Endothelial cell of umbilical vein (primary cell): Measurements from ENCODE around the gene MAP3K7CL. TPM values are rescaled to one million over a fixed set of nuclear protein-coding genes. Genes with fewer than 3 reads are reported as not detected.

Experiments used
- BruUV-seq: library from RNA; stranded (reverse); fragments of 400-500 nt; replicated peaks from 2 replicates; lab custom pipeline; 2021; lab: Mats Ljungman, UMichigan
- CTCF ChIA-PET: fragments of 300-600, 350-600 bp; sonication (Branson Sonifier 250); formaldehyde crosslinking; loops from one replicate; lab custom pipeline; 2021; ENCODE audit warnings: antibody characterized with exemption, inconsistent platforms; lab: Charles Lee
- POLR2A ChIA-PET: fragments of 300-600, 350-600 bp; sonication (Branson Sonifier 250); formaldehyde crosslinking; loops from one replicate; lab custom pipeline; 2021; ENCODE audit warnings: antibody characterized with exemption, inconsistent platforms; lab: Charles Lee
- DNase-seq: peaks from one replicate; pipeline ENCODE4 v3.0.0-alpha.2; 2011; ENCODE audit warnings: low read depth, low spot score
- FAIRE-seq: peaks from 2 replicates; lab custom pipeline; 2011; peaks lifted over from hg19 to GRCh38; lab: Jason Lieb, UNC
- H2AFZ ChIP-seq: 2 replicates; pipeline ENCODE4 v1.6.0; 2012; ENCODE audit warnings: low read depth, low read length, control low read depth, inconsistent platforms
- H3K27ac ChIP-seq: 2 replicates; pipeline ENCODE4 v1.5.1; 2011; ENCODE audit warnings: low read depth, mild to moderate bottlenecking, control low read depth, low read length, moderate library complexity; ENCODE audit not compliant: insufficient read depth
- H3K27me3 ChIP-seq, 2 experiments: 2 replicates each; pipeline versions ENCODE4 v1.6.0 to v1.6.1; 2011; ENCODE audit warnings: low read length in 2 of 2, mixed read lengths in 1 of 2; ENCODE audit not compliant: control insufficient read depth in 2 of 2, insufficient read depth in 2 of 2
- H3K36me3 ChIP-seq, 2 experiments: 2 replicates in 1 of 2; 3 replicates in 1 of 2; pipeline ENCODE4 v1.5.1; 2011; ENCODE audit warnings: low read length in 2 of 2, mild to moderate bottlenecking in 1 of 2, moderate library complexity in 1 of 2; ENCODE audit not compliant: control insufficient read depth in 2 of 2, insufficient read depth in 2 of 2; ENCODE audit errors: extremely low read depth in 1 of 2
- H3K4me1 ChIP-seq: 3 replicates; pipeline ENCODE4 v1.5.1; 2011; ENCODE audit warnings: mild to moderate bottlenecking, low read length; ENCODE audit not compliant: control insufficient read depth, insufficient read depth; ENCODE audit errors: extremely low read depth
- H3K4me2 ChIP-seq: 2 replicates; pipeline ENCODE4 v1.6.1; 2011; ENCODE audit warnings: low read length, control low read depth, mixed read lengths; ENCODE audit not compliant: insufficient read depth
- H3K4me3 ChIP-seq, 3 experiments: fragments of 200-600 bp in 1 of 3; sonication (generic), shearing (Covaris generic) in 1 of 3; replicated peaks in 1 of 3; 2 replicates each; pipeline ENCODE4 v1.5.1; 2011 to 2016; ENCODE audit warnings: control low read depth in 3 of 3, low read length in 3 of 3, mild to moderate bottlenecking in 2 of 3, inconsistent platforms in 1 of 3, low read depth in 1 of 3, moderate library complexity in 1 of 3; ENCODE audit not compliant: insufficient read depth in 1 of 3
- H3K79me2 ChIP-seq: 2 replicates; pipeline ENCODE4 v1.6.0; 2012; ENCODE audit warnings: low read length, inconsistent platforms; ENCODE audit not compliant: control insufficient read depth, insufficient read depth
- H3K9ac ChIP-seq: replicated peaks from 2 replicates; pipeline ENCODE3; 2011; ENCODE audit warnings: low read length, control low read depth; ENCODE audit not compliant: insufficient read depth; ENCODE audit errors: extremely low read depth
- H3K9me1 ChIP-seq: replicated peaks from 3 replicates; pipeline ENCODE4 v1.6.0; 2011; ENCODE audit warnings: mild to moderate bottlenecking, low read length; ENCODE audit not compliant: control insufficient read depth, insufficient read depth; ENCODE audit errors: extremely low read depth
- H3K9me3 ChIP-seq: replicated peaks from 2 replicates; pipeline ENCODE4 v1.5.1; 2012; ENCODE audit warnings: low read length, inconsistent platforms; ENCODE audit not compliant: control insufficient read depth, insufficient read depth
- H4K20me1 ChIP-seq: replicated peaks from 2 replicates; pipeline ENCODE3; 2011; ENCODE audit warnings: mild to moderate bottlenecking, low read length; ENCODE audit not compliant: control insufficient read depth, insufficient read depth; ENCODE audit errors: extremely low read depth
- CTCF ChIP-seq, 2 donors: IDR thresholded peaks; 1 replicate in 1 of 2; 2 replicates in 1 of 2; pipeline ENCODE4 v1.5.1; 2011; ENCODE audit warnings: low read length in 2 of 2, mild to moderate bottlenecking in 2 of 2, moderate library complexity in 2 of 2, control low read depth in 1 of 2, inconsistent platforms in 1 of 2, low read depth in 1 of 2; ENCODE audit not compliant: insufficient read depth in 1 of 2; ENCODE audit errors: extremely low read depth in 1 of 2
- FOS ChIP-seq: IDR thresholded peaks from 2 replicates; pipeline ENCODE4 v1.6.1; 2011; ENCODE audit warnings: mild to moderate bottlenecking, low read length, moderate library complexity, borderline replicate concordance; ENCODE audit not compliant: insufficient read depth
- GATA2 ChIP-seq: IDR thresholded peaks from 2 replicates; pipeline ENCODE4 v1.7.0; 2011; ENCODE audit warnings: low read depth, mild to moderate bottlenecking, moderate library complexity, mixed read lengths, low read length; ENCODE audit not compliant: insufficient read length, insufficient read depth
- MYC ChIP-seq: IDR thresholded peaks from one replicate; pipeline ENCODE4 v1.6.1; 2011; ENCODE audit warnings: mild to moderate bottlenecking, low read depth, low read length
- POLR2A ChIP-seq: IDR thresholded peaks from 2 replicates; pipeline ENCODE4 v1.6.1; 2012; ENCODE audit warnings: low read depth, mild to moderate bottlenecking, control low read depth, low read length
- dilution Hi-C: fragments of 300-500 bp; cut with MboI; formaldehyde crosslinking; loops from one replicate; pipeline ENCODE4 v1.15.0; 2019; ENCODE audit warnings: low sequenced_read_pairs; ENCODE audit not compliant: extremely low pct_ligation_motif_present
- intact Hi-C: fragments of 100-400 bp; cut with micrococcal nuclease; formaldehyde crosslinking; loops from one replicate; pipeline ENCODE4 v1.10.0; 2022
- polyA plus RNA-seq, 4 experiments: library from polyadenylated mRNA; depleted of rRNA in 3 of 4; stranded (reverse) in 3 of 4; unstranded in 1 of 4; fragments of >200 nt; gene quantifications; 2 replicates each; pipeline versions ENCODE4 v1.2.1 to v1.2.3, GENCODE V29; 2011 to 2012; ENCODE audit warnings: missing spikeins in 1 of 4
- total RNA-seq: library from RNA; stranded (reverse); gene quantifications from 2 replicates; pipeline ENCODE4 v1.2.3, GENCODE V29; 2021
- TF ChIP-seq, protein P1 (sequence below): IDR thresholded peaks from 2 replicates; pipeline ENCODE4 v1.6.1; 2011; ENCODE audit not compliant: insufficient read depth, insufficient read length

The MAP3K7CL gene
- total and polyA plus RNA-seq, 2 donors (not counting 3 experiments of a cell fraction or from before 2014, with no cell fraction given), result 6.1 to 8.1 TPM

DNA sequence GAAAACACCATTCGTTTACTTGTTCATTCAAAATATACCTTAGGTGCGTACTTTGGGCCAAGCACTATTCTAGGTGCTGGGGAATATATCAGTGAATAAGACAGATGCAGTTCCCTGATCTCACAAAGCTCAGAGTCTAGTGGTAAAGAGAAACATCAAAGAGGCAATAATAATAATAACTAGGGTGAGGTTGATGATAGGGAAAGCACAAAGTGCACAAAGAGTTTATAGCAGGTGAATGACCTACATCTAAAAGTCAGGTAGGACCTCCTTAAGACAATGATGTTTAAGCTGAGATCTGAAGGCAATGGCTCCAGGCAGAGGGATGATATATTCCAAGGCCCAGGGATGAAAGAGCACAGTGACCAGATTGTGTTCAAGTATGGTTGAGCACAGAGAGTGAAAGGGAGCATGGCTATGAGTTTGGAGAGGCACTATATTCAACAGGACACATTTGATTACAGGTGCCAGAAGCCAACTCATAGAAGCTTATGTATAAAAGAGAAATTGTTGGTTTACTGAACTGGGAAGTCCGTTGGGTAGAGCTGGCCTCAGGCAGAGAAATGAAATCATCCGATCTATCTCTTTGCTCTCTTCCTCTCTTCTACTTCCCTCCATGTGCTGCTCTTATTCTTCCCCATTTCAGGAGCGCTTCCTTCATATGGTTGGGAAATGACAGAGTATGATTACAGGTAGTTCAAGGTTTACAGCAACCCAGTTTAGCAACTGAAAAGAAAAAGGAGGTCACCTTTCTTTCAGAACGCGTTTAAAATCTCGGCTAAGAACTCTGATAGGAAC, 34.0 kb upstream of the MAP3K7CL start:
- intact Hi-C loops, result no loop called here
- H3K4me3 ChIP-seq, result no peak overlapping the region
- ChIA-PET CTCF (interaction anchor here (1.1 to 2.1 kb wide), 8 partner anchors 9 to 276 kb away, joined by 3 to 10 read pairs (median 4); no protein-coding TSS in a partner anchor), POLR2A (no interaction called here)
- DNase-seq (no peak), FAIRE-seq (no peak)
- H2AFZ ChIP-seq, result no peak overlapping the region
- no peaks in the 10 kb centered on the region for H3K9me3 ChIP-seq
- BruUV-seq, result no TSS peak
- H3K9ac ChIP-seq, result no peak overlapping the region
- no peak overlapping the region for H3K27ac ChIP-seq
- TF ChIP-seq GATA2, result no peak
- no peak for TF ChIP-seq FOS
- no peak for TF ChIP-seq POLR2A
- no peak for TF ChIP-seq MYC
- TF ChIP-seq, protein P1, sequence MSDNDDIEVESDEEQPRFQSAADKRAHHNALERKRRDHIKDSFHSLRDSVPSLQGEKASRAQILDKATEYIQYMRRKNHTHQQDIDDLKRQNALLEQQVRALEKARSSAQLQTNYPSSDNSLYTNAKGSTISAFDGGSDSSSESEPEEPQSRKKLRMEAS, result no peak
- no peak for TF ChIP-seq CTCF (IDR thresholded peaks at IDR 0.05; ENCODE audit: extremely low read depth in 1 of 2, insufficient read depth in 1 of 2, low read depth in 1 of 2, low read length in 2 of 2)
- H3K27me3 ChIP-seq, result no peaks in the 10 kb centered on the region
- peaks cover 11% of the 10 kb centered on the region for H3K4me1 ChIP-seq
- no peaks in the 10 kb centered on the region for H3K79me2 ChIP-seq
- H3K9me1 ChIP-seq, result no peaks in the 10 kb centered on the region
- H3K4me2 ChIP-seq, result no peak overlapping the region
- H3K36me3 ChIP-seq, result no peaks in the 10 kb centered on the region
- no peaks in the 10 kb centered on the region for H4K20me1 ChIP-seq
- dilution Hi-C loops, result no loop called here
